Colon (tissue), 2 donors: ENCODE results near the gene GFOD2.

Experiments
- FAIRE-seq: peaks from 2 replicates; lab custom pipeline; 2012; peaks lifted over from hg19 to GRCh38; lab: Jason Lieb, UNC
- donor health status: control.
- donor health status: control.

The GFOD2 gene

DNA sequence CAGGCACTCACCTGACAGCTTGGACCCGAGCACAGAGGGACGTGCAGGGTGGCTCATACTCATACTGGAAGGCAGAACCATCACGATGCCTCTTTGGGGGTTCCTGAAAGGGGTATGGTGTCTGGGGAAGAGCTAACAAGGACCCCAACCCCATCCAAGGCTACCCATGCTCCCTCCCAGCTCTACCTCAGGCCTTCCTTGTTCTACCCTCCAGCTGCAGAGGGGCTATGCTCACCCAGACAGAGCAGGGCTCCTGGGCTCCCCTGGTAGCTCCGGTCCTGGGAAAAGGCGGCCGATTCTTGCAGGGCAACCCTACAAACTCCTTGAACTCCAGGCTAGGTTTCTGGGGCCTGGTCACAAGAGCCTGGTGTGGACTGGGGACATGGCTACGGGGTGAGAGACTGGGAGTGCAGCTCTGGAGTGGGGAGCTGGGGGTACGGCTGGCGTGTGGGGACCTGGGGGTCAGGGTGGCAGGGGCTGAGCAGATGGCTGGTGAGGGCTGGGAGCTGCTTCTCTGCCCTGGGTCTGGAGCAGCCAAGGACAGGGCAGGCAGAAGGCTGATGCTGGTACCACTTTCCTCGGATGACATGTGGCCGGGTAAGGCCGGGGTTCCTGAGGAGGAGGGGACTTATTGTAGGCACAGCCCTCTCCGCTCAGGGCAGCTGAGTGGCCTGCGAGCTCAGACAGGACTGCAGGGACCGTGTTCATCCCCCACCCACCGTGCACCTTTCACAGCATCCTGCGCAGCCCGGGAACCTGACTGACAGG is 61.2 kb downstream of the GFOD2 start:
- no peak for FAIRE-seq

DNA sequence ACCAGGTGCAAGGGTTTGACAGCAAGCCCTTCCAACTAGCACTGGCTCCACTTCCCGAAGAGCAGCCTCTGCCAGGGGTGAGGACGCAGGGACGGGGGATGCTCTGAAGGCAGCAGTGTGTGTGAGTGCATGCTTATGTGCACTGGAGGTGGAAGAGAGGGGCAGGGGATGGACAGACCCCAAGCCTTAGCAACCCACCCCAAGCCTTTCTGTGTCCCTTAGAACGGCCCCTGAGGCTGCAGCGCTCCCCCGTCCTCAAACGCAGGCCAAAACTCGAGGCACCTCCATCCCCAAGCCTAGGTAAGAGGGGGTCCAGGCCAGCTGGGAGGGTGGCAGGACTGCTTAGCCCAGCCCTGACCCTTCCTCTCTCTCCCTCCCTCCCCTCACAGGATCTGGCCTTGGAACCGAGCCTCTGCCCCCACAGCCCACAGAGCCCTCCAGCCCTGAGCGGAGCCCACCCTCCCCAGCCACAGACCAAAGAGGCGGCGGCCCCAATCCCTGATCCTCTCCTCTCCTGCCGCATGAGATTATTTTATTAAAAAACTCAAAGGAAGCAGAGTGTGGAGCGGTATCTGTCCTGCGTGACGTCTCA is 62.0 kb downstream of the GFOD2 start:
- no peak for FAIRE-seq

DNA sequence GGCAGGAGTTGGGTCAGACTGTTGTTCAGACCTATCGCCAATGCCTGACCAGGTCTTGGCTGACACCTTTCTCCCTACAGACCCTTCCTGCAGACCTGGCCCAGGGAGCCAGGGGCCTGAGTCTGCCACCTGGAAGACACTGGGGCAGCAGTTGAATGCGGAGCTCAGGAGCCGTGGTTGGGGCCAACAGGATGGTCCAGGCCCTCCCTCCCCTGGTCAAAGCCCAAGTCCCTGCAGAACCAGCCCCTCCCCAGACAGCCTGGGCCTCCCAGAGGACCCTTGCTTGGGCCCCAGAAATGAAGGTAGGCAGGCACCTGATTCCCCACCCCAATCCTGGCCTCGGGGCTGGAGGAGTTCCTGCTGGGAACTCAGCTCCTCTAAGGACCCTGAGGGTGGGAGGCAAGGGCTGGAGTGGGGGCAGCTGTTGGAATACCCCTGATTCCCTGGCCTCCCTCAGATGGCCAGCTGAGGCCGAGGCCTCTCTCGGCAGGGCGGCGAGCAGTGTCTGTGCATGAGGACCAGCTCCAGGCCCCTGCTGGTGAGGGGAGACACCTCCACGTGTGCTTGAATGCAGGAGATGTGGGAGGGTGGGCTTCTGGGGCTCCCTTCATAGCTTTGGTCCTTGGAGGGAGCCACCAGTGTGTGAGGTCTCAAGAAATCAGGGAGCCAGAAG is 62.6 kb downstream of the GFOD2 start:
- no peak for FAIRE-seq

DNA sequence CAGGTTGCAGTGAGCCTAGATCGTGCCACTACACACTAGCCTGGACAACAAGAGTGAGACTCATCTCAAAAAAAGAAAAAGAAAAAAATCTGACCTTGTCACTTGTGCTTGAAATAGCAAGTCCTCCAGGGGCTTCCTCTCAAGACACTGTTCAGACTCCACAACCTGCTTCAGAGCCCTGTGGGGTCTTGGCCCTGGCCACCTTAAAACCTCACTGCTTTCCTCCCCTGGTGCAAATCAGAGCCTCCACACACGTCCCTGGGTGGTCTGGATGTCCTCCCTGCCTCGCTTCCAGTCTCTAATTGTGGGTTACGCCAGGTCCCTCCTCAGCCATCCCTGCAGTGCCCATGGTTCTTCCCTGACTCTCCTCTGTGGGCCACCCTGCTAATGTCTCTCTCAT is 63.8 kb downstream of the GFOD2 start:
- FAIRE-seq, result no peak

DNA sequence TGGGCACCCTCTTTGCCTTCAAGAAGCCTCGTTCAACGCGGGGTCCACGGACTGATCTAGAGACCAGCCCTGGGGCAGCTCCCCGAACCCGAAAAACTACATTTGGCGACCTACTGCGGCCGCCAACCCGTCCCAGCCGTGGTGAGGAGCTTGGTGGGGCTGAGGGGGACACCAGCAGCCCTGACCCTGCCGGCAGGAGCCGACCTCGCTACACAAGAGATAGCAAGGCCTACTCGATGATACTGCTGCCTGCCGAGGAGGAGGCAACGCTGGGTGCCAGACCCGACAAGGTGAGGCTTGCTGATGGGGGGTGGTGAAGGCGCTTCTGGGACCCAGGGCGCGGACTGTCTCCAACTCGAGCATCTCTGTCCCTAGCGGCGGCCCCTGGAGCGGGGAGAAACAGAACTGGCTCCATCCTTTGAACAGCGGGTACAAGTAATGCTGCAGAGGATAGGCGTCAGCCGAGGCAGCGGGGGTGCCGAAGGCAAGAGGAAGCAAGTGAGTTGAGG is 64.7 kb downstream of the GFOD2 start:
- FAIRE-seq, result no peak

DNA sequence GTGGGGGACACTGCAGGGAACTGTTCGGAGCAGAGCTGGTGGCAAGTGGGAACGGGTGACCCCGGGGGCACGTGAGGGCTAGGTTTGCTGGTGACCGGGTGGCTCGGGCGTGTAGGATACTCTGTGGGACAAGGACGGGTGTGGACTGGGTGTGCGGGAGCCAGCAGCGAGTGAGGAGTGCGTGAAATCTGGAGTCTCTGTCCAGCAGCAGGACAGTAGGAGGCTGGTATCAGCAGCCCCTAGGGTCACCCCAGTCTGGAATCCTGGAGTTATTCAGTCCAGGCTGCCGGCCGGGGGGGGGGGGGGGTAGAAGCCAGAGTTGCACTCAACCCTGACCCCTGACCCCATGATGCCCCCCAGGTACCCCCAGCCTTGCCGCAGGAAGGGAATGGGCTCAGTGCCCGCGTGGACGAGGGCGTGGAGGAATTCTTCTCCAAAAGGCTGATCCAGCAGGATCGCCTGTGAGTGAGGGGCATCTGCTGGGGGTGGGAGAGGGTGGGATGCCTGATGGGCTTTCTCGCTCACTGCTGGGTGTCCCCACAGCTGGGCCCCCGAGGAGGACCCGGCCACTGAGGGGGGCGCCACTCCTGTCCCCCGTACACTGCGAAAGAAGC is 65.2 kb downstream of the GFOD2 start:
- no peak for FAIRE-seq

DNA sequence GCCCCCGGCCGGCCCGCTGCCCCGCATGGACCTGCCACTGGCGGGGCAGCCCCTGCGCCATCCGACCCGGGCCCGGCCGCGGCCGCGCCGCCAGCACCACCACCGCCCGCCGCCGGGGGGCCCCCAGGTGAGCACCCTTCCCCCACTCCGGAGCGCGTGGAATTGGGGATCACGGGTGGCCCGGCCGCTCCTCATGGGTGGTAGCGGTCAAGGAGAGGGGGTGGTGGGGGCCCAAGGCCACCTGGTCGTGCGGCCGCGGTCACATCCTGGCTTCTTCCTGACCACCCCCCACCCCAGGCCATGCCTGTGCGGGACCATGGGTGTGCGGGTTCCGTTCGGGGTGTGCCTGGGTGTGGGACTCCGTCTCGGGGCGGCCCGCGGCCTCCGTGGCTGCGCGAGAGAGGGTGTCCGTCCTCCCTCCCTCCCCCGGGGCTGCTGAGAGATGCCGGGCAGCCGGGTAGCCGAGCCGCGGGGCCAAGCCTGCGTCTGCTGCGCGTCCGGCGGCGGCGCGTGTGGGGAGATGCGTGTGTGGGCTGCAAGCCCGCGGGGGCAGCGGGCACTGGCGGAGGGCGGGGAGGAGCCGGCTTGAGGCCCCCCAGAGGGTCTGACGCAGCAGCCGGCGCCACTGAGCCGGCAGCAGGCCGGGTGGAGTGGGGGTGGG is 65.9 kb downstream of the GFOD2 start:
- no peak for FAIRE-seq

DNA sequence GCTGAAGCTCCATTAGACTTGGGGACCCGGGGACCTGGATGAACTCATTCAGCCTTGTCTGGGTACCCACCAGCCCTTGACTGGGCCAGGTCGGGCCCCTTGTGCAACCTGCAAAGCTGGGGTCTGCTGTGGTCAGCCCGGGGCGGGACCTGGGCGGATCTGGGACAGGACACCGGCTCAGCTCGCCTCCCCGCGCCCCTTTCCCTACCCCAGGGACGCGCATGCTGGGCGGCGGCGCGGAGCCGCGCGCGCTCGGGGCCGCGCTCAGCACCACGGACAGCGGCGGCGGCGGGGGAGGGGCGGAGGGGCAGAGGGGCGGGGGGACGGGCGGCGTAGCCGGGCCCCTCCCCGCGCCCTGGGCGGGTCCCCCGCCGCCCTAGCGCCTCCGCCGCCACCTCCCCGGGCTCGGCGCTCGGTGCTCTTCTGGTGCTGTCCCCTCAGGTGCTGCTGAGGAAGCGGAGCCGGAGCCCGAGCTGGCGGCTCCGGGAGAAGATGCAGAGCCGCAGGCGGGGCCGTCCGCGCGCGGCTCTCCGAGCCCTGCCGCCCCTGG is 66.5 kb downstream of the GFOD2 start:
- FAIRE-seq, result no peak

DNA sequence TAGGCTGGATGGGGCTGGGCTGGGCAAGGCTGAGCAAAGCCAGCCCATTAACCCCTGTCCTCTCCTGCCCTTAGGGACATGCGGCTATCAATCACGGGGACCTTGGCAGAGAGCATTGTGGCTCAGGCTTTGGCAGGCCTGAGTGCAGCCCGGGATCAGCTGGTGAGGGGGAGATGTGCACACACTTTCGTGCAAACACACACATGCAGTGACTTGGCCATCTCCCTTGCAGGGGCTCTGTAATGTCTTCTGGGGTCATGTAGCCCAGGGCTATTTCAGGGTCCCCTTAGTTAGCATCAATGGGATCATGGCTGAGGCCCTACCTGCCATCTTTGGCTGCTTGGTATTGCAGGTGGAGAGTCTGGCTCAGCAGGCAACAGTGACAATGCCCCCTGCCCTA is 67.3 kb downstream of the GFOD2 start:
- no peak for FAIRE-seq

DNA sequence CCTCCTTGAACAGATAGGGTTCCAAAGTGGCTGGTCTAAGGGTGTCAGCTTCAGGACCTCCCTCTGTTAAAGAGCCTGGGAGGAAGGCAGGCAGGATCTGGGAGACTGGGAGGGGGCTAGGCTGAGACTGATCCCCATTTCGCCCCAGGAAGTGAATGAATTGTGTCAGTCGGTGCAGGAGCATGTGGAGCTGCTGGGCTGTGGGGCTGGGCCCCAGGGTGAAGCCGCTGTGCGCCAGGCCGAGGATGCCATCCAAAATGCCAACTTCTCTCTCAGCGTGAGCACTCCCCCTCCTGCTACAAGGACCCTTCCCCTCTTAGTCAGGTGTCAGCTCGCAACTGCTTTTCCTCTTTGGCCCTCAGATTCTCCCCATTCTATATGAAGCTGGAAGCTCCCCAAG is 68.1 kb downstream of the GFOD2 start:
- no peak for FAIRE-seq

DNA sequence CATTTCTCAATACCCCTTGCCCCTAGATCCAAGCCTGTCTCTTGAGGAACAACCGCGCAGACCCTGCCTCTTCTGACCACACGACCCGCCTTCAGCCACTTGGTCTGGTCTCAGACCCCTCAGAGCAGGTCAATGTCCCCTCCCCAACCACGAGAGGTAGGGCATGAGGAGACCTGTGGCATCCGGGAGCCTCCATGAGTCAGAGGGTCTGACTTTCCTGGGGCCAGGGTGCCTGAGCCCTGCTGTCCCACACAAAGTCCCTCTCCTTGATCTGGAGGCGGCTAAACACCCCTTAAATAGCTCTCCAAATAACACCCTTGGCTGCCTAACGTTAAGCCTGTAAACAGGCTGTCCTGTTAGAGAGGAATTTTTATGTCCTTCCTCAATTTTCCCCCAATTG is 69.1 kb downstream of the GFOD2 start:
- no peak for FAIRE-seq

DNA sequence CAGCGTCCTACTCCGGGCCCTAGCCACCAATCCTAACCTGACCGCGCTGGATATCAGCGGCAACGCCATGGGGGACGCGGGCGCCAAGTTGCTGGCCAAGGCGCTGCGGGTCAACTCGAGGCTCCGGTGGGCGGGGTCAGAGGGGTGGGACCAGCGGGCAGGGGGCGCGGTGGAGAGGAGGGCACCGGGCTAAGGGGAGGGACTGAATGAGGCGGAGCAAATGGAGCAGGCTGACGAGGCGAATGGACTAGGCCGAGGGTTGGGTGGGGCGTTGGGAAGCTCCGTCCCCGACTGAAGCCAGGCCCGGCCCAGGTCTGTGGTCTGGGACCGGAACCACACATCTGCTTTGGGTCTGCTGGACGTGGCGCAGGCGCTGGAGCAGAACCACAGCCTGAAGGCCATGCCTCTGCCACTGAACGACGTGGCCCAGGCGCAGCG is 69.6 kb downstream of the GFOD2 start:
- FAIRE-seq, result no peak

DNA sequence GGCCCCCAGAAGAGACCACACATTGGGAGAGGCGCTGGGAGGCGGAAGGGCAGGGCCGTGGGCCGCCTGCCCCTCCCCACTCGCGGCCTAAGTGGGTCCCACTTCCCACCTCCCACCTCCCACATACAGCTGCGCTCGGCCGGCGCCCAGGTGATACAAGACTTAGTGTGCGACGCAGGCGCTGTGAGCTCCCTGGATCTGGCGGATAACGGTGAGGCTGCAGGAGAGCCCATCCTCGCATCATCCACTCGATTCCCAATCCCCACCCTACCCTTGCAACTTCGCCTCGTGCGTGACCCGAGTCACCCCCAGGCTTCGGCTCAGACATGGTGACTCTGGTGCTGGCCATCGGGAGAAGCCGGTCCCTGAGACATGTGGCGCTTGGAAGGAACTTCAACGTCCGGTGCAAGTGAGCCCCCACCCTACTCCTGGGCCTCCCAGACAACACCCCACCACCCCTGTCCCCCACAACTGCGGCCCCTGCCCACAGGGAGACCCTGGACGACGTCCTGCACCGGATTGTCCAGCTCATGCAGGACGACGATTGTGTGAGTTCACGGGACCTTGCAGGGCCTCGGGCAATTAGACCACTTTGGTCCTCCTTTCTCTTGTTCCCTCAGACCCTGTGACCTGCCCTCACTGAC is 70.2 kb downstream of the GFOD2 start:
- no peak for FAIRE-seq

DNA sequence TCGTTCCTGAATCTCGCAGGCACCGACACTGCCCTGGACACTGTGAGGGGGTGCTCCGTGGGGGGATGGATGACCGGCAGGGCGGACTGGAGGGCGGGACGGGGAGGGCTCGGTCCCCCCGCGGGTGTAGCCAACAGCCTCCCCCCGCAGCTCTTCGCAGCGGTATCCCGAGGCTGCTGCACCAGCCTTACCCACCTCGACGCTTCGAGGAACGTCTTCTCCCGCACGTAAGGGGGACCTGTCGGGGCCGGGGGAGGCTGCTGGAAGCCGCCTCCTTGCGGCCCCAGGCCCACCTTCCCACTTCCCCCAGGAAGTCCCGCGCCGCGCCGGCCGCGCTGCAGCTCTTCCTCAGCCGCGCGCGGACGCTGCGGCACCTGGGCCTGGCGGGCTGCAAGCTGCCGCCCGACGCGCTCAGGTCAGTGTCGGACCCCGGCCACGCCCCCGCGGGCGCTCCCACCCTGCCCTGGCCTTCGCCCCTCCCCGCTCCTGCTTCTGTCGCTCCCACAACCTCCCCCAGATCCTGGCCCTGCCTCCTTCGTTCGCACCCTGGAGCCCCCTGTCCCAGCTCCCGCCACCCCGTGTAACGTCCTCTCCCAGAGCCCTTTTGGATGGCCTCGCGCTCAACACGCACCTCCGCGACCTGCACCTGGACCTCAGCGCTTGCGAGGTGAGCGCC is 70.9 kb downstream of the GFOD2 start:
- no peak for FAIRE-seq

DNA sequence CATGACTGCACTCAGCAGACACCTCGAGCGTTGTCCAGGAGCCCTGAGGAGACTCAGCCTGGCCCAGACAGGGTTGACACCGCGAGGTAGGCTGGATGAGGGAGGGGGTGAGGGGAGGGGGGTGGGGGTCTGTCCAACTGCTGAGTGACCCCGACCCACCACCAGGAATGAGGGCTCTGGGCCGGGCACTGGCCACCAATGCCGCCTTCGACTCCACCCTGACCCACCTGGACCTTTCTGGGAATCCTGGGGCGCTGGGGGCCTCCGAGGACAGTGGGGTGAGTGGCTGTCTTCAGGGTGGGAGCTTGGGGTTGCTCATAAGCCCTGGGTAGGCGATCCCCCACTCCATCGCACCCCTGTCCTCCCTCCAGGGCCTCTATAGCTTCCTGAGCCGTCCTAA is 71.4 kb downstream of the GFOD2 start:
- no peak for FAIRE-seq

DNA sequence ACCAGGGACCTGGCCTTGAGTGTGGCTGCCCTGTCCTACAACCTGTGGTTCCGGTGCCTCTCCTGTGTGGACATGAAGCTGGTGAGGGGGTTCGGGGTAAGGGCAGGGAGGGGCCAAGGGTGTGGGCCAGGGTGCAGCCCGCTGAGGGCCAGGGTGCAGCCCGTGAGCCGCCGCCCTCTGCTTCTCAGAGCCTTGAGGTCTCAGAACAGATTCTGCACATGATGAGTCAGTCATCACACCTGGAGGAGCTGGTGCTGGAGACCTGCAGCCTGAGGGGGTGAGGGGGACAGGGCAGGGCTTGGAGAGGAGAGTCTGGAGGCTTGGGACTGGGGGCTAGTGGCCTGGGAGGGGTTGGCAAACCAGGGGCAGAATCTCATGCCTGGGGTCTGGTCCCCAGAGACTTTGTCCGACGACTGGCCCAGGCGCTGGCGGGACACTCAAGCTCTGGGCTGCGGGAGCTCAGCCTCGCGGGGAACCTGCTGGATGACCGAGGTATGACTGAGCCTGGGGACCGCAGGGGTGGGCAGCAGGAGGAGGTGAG is 71.9 kb downstream of the GFOD2 start:
- no peak for FAIRE-seq

DNA sequence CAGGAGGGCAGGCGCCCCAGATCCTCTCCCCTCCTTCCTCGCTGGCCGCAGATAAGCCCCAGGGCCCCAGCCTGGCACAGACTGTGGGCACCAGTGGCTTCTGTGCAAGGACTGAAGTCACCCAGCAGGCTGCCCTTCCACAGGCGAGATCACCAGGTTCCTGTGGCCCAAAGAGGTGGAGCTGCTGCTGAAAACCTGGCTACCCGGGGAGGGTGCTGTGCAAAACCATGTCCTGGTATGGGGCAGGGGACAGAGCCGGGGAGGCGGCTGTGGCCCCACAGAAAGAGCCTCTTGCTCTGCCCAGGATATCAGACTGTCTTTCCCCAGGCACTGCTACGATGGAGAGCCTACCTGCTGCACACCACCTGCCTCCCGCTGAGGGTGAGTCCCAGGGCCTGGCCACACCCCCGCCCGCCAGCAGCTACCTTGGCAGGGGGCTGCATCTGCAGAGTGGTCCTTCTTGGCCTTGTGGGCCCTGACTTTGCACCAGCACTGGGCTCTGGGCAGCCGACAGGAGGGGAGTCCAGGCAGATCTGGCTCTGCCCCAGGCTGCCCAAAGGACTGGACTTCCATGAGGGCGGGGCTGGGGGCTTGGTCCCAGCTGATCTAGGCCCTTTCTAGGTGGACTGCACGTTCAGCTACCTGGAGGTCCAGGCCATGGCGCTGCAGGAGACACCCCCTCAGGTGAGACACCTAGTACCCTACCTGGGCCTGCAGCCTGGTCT is 73.6 kb downstream of the GFOD2 start:
- FAIRE-seq, result no peak

DNA sequence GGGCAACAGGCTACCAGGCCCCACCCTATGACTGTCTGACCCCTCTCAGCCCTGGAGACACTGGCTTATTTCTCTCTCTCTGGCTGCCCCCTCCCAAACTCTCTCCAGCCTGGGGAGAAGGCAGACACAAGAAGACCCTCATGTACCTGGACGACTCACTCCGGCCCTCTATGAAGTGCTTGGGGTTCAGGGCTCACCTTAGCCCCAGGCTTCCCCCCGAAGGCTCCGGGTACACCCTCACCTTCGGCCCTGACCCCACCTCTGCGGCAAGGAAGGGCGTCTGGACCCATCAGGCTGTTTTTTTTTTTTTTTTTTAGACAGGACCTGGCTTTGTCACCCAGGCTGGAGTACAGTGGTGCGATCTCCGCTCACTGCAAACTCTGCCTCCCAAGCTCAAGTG is 75.1 kb downstream of the GFOD2 start:
- FAIRE-seq, result no peak

DNA sequence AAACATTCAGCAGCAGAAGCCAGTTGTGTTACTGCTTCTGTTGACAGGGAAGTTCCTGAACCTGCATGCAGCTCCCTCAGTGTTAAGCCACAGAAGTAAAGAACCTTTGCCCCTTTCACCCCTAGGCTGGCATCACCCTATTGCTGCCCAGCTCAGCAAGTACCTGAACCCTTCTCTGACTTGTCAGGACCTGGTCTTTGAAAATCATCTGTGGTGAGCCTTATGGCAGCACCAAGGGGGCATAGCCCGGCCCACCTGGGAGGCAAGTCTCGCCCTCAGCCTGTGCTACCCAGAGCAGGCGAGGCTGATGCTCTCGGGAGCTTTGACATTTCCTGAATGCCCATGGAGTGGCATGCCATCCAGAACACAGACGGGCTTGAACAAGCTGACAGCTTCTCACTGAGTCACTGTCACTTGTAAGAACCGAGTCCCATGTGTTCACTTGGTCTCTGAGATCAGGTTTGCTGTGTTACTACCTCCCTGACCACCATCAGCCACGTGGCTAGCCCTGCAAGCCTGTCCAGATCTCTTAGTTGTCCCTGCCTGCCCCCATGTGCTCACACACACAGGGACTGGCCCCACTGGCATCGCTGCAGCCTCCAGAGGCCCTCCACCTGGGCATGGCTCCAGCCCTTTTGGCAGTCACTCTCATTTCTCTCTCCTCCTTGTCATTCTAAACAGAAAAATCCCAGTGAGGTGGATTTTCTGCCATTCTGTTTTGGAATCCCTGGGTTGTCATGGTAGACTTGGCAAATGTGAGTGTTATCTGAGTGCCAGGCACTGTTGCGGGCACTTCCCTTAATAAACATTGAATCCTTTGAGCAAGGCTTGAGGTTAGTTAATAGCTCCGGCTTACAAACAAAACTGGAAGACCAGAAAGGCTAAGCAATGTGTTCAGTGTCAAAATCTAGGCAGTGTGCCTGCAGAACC is 77.1 kb downstream of the GFOD2 start:
- no peak for FAIRE-seq
